WI38 (cell line): ENCODE measurements around the gene PGC.

Experiments used
- H3K4me3 ChIP-seq: 2 replicates; pipeline ENCODE4 v1.5.1; 2011; ENCODE audit warnings: low read depth, mild to moderate bottlenecking, control low read depth, low read length
- TF ChIP-seq, protein P1 (sequence below): IDR thresholded peaks from 2 replicates; pipeline ENCODE4 v1.5.1; 2012; ENCODE audit warnings: low read depth, mild to moderate bottlenecking, control low read depth, low read length

PGC gene

DNA sequence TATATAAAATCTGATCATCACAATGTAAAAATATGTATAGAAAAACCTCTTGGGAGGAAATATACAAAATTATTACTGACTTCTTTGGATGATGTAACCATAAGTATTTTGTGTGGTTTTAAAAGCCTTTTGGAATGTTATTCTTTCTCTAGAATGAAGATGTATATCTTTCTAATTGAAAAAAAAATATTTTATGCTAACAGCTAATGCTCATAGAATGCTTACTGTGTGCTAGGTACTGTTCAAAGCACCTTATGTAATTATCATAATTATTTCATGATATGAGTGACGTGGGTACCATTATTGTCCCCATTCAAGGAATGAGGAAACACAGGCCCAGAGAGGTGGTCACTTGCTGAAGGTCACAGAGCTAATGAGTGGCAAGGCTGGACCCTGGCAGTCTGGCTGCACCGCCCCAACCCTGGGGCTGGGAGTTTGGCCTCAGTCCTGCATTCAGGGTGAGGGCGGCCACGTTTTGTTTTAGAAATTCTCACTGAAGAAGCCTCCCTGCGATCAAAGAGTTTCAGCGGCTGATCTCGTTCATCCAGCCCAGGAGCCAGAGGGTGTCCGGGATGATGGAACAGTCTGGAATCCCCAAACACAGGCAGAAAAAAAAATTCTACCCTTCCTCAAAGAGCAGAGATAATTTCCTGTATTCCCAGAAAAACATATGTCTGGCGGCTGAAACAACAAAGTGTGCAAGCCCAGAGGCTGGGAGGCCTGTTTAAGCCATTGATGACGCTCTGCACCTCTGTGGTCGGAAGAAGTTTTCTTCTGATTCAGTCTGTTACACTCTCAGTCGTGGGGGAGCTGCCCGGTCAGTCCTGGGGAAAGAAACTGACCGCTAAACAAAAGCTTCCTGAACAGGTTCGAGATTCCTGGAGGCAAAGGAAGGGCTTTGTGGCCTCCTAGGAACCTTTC lies 49.1 kb downstream of the PGC start:
- no peak overlapping the region for H3K4me3 ChIP-seq
- TF ChIP-seq, protein P1, sequence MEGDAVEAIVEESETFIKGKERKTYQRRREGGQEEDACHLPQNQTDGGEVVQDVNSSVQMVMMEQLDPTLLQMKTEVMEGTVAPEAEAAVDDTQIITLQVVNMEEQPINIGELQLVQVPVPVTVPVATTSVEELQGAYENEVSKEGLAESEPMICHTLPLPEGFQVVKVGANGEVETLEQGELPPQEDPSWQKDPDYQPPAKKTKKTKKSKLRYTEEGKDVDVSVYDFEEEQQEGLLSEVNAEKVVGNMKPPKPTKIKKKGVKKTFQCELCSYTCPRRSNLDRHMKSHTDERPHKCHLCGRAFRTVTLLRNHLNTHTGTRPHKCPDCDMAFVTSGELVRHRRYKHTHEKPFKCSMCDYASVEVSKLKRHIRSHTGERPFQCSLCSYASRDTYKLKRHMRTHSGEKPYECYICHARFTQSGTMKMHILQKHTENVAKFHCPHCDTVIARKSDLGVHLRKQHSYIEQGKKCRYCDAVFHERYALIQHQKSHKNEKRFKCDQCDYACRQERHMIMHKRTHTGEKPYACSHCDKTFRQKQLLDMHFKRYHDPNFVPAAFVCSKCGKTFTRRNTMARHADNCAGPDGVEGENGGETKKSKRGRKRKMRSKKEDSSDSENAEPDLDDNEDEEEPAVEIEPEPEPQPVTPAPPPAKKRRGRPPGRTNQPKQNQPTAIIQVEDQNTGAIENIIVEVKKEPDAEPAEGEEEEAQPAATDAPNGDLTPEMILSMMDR: no peak

DNA sequence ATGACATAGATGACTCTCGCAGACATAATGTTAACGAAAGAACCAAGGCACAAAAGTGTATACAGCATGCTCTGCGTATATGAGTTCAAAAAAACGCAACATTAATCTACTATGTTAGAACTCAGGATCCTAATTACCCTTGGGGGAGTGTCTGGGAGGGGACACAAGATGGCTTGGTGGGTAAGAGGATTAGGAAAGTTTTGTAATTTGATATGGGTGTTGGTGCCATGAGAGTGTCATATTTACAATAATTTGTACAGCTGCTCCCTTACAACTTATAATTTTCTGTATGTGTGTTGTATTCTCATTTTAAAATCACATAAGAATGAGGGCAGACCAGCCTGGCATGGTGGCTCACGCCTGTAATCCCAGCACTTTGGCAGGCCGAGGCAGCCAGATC lies 50.4 kb downstream of the PGC start:
- TF ChIP-seq, protein P1: no peak
- no peak overlapping the region for H3K4me3 ChIP-seq

GRCh38 chr6:41695825-41696224 lies 51.4 kb downstream of the PGC start:
- H3K4me3 ChIP-seq: no peak overlapping the region
- TF ChIP-seq, protein P1: no peak

DNA sequence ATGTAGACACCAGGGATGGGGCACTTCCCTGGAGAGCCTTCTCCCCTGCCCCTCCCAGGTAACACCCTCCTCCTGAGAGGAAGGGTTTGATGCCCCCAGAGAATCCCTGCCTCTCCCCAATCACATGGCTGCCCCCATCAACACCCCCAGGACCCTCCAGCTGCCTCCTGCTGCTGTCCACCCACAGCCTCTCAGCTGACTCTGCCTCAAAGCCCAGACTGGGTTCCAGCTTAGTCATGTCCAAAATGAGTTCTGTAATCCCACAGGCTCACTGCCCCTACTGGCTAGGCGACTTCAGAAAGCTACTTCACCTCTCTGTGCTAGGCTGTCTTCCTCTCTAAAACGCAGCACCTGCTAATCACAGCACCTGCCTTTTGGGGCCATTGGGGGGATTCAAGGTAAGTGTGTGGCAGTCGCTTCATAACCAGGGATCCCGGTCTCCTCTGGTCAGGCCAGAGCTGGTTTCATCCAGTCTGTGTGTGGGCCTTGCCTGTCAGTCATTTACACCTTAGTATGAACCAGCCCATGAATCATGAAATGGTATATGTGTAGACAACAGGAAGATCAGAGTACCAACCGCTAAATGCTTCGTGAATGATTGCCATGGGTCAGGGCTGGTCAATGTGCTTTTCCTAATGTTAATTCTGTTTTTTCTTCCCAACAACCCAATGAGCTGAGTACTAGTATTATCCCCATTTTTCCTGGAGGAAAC lies 52.2 kb downstream of the PGC start:
- TF ChIP-seq, protein P1: no peak
- H3K4me3 ChIP-seq: no peak overlapping the region

GRCh38 chr6:41693281-41694240 lies 53.6 kb downstream of the PGC start:
- TF ChIP-seq, protein P1: no peak

GRCh38 chr6:41692730-41693129 lies 54.5 kb downstream of the PGC start:
- TF ChIP-seq, protein P1: no peak
- H3K4me3 ChIP-seq: no peak overlapping the region

More at GRCh38 chr6:41693281-41694240, 53.6 kb downstream of the PGC start:
- no peak overlapping the region for H3K4me3 ChIP-seq
